NAMALWA (cell line): ENCODE data around the gene PDGFA.

ENCODE experiments used
- DNase-seq: peaks from one replicate; pipeline ENCODE4 v3.0.0-alpha.2; 2015; ENCODE audit warnings: low spot score

The PDGFA gene

DNA sequence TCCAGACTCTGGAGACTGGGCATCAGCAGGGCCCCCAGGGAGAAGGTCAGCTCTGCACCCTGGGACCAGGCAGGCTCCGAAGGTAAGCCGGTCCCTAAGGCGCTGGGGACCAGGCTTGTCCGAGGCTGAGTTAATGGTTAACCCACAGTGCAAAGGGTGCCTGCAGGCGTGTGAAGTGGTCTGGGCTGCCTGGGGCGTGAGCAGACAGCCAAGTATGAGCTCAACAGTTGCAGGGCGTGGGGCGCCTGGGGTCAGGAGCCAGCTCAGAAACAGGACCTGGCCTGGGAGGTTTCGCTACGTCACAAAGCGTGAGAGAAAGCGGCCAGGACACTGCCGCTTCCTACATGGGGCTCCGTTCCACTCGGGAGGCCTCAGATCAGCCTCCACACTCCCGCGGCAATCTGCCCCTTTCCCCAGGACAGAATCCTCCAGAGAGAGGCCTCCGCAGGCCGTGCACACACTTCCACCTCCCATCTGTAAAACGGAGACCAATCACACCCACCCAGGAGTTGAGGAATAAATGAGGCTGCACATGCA, 16.0 kb downstream of the PDGFA start:
- no peak for DNase-seq

DNA sequence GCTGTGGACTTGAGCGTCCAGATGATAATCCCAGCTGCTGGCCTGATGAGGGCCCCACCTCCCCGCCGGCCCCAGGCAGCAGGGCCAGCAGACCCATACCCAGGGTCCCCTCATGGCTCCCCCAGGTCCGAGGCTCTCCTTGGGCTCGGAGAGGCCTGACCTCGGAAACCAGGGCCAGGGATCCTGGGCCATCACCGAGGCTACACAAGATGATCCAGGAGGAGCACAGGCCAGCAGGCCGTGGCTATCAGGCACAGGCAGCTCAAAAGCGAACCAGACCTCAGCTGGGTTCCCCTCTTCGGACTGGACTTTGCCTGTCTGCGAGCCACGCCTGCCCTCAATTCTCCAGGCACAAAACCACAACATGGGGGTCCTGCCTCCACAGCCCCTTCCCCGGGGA, 17.4 kb downstream of the PDGFA start:
- no peak for DNase-seq

DNA sequence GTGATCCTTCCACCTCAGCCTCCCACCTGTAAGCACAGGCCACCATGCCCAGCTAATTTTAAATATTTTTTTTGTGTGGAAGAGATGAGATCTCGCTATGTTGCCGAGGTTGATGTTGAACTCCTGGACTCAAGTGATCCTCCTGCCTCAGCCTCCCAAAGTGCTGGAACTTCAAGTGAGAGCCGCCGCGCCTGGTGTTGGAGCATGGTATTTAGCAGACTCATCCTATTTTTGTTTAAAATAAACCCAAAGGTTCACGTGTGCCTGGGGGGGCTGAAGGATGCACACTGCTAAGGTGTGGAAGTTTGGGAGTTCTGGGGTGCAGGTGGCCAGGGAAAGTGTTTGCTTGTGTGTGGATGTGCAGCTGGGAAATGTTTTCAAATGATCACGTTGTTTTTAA, 18.1 kb downstream of the PDGFA start:
- DNase-seq, result no peak

DNA sequence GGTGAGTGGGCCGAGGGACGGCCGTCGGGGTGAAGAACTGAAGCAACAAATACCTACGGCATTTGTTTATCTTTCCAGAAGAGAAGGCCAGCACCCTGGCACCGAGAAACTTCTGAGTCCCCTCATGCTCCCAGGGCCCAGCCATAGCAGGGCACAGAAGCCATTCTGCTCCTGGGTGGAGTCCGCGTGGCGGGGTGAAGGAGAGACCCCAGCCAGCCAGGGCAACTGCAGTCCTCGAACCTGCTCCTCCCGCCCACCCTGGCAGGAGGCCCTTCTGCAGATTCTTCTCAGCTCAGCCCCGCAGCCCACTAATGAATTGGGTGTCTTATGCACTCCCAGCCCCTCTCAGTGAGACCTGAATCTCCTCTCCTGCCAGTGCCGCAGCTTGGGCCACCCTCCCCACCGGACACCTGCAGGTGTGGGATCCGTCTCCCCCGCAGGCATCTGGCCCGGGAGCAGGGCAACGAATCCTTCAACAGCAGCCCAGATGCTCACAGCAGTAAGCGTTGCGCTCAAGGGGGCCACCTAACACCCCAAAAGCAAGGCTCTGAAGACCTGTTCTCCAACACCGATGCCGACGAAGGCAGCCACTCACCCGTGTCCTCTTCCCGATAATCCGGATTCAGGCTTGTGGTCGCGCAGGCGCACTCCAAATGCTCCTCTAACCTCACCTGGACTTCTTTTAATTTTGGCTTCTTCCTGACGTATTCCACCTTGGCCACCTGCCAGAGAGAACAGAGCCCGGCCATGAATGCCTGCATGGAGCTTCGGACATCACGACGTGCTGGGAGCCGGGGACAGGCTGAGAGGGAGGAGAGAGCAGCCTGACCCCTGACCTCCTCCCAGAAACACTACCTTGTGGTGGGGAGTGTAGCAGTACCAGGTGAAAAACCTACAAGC, 18.9 kb downstream of the PDGFA start:
- no peak for DNase-seq

DNA sequence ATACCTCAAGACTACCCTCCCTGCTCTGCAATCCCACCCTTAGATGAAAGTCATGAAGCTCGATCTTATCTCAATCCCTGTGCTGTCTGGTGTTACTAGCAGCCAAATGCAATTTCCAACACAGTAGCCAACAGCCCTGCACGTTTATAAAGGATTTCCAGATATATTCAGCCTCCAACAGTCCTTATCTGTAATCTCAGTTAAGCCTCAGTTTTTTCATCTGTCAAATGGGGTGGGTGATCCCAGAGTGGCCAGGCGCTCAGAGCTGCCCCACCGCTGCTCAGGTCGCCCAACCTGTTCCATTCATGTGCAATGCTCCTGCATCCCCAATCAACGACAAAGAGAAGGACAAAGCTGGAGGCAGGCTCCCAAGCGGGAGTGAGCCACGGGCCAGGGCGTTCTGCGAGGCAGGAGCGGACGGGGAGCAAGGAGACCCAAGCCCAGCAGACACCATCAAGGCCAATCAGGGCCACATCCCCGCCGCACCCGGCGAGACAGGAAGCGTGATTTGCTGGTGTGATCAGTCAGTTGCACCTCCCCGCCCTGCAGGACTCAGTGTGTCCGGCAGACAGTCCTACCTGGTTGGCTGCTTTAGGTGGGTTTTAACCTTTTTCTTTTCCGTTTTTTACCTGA, 19.7 kb downstream of the PDGFA start:
- no peak for DNase-seq

DNA sequence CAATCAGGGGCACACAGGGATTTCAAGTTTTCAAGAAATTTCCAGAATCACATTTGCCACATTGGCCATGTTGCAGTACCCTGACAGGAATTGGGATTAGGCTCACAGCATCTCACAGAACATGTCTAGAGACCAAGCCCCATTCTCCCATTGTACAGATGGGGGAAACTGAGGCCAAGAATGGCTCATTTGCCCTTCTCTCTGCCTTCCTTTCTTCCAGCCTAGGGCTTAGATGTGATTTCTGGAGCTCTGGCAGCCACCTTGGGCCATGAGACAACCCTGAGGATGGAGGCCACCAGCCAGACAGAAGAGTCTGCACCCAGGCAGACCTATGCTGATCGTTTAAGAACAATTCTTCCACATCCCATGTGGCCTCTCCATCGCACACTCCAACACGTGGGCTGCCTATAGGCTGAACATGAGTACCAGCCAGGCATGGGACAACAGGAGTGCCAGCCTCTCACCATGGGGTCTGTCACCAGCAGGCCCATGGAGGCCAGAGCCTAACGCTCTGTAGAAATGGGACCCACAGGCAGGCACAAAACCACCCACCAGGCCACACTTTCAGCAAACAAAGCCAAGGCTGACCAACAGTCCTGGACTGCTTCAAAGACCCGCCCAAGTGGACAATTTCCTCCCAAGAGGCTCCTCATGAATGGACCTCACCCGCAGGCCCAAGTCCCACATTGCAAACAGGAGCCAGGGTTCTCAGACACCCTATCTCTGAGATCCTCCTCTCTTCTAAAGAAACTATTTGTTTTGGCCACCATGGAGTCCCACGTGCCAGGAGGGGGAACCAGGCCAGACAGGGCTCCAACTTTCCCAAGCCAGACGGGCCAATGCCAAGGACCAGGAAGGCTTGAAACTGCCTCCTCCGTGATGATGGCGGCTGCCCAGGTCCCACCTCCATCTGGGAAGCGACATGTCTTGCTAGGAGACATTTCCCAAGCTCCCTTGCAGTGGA, 20.7 kb downstream of the PDGFA start:
- no peak for DNase-seq

DNA sequence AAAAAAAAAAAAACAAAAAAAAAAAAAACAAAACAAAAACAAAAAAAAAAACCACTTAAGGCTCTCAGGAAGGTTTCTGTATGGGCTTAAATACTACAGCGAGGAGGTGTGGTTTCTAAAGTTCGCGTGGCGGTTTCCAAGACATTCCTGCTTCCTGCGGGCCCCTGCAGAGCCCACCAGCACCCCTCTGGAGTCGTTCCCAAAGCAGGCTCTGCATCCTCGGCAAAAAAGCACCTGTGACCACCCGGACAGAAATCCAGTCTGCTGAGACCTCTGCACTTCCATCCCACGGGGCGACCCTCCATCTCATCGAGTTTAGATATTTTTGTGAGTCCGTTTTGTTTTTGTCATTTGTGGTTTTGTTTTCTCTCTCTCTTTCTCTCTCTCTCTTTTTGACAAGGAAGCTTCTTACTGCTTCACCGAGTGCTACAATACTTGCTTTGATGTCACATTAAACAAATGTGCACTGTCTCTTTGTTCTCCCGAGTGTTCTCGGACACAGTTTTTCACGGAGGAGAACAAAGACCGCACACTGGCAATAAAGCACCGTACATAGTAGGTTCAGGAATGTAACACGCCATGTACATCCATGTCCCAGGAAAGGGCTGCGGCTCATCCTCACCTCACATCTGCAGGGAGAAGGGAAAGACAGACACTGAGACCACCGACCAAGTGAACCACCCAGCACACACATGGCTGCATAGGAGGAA, 21.5 kb downstream of the PDGFA start:
- no peak for DNase-seq

DNA sequence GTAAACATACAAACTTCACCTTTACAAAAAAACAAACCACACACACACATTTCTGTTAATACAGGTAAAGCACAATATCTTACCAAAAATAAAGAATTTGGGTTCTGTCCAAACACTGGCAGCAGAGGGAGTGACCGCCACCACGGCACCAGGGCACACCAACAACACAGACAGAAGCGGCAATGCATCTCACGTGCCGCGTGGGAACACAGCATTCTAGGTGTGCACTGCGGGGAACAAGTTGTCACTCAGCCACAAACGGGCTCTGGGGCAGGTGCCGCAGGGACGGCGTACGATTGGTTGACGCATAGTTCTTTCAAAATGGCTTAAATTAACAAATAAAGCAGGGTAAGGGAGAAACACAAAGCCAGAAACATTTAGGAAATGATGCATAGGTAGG, 22.3 kb downstream of the PDGFA start:
- DNase-seq, result no peak

DNA sequence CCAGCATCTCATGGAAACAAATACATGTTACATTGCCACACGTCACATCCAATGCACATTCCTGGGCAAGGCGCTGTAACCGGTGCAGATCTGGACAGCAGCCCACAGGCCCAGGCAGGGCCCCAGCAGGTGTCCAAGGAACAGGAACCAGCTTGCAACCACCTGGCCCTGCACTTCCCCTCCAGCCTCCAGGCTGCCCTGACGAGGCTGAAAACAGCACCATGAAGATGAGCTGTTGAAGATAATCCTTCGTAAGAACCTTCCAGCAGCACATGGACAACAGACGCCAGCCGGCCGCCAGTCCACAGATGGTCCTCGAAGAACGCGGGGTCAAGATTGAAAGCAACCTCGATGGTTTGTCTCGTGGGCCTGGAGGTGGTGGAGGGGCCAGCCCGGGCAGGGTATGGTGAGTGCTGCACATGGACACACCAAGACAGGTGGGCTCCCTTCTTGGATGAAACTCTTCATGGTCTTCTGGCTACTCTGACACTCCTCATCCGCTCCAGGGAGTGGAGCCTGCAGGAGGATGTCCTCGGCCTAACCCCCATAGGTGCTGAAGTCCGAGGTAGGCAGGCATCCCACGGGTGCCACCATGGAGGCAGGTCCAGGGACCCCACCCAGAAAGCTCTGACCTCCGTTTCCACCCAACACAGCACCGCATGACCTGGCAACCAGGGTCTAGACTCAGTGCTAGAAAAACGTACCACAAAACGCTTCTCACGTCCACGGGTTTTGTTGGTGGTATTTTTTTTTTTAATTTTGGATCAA, 22.9 kb downstream of the PDGFA start:
- DNase-seq, result no peak

DNA sequence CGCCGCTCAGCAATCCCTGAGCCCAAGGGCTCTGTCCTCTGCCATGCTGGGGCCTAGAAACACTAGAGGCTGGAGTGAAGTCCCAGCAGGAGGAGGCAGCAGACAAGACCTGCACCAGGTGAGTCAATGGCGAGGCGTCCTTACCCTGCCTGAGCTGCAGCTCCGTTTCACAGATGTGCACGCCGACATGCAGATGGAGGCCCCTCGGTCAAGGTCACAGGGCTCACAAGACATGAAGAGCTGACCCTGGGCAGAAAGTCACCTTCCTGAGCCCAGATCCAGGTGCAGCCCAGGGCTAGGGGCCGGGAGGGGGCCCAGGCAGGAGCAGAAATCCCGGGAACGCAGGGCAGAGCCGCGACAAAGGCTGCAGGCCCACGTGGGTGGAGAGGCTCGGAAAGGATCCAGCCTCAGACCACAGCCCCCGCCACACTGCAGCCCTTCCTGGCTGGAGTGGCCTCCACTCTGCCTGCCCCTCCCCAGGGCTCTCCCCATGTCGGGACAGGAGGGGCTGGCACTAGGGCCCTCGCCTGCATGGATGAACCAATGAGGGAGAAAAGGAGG, 23.8 kb downstream of the PDGFA start:
- no peak for DNase-seq

DNA sequence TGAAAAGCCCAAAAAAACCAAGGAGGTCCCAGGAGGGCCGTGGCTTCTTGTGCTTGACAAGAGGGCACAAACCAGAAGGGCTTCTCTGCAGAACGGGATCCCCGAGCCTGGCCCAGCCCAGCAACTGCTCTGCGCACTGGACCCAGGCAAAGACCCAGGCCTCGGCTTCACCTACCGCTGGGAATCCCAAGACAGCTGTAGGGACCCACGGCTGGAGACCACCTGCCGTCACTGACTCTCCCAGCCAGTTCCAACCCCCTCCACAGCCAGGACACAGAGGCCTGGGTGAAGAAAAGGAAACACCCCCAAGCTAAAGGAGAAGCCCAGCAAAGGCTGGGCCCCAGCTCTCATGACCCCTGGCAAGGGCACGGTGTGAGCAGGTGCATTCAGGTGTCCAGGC, 24.3 kb downstream of the PDGFA start:
- DNase-seq, result no peak

DNA sequence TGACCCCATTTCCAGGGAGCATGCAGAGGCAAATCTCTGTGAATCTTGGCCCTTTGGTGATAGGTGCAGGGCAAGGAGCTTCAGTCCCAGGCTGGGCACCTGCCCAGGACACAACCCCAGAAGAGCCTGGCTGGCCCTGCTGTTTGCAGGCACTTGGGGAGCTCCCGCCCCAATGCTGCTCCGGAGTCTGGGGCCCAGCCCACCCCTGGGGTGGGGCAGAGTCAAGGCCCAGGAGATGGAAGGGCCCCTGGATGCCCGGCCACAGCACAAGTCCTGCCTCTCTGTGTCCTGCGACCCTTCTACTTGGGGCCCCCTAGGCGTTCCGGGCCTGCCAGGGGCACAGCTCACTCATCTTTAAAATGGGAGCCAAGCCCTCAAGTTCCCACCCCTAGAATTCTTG, 24.7 kb downstream of the PDGFA start:
- DNase-seq, result no peak

DNA sequence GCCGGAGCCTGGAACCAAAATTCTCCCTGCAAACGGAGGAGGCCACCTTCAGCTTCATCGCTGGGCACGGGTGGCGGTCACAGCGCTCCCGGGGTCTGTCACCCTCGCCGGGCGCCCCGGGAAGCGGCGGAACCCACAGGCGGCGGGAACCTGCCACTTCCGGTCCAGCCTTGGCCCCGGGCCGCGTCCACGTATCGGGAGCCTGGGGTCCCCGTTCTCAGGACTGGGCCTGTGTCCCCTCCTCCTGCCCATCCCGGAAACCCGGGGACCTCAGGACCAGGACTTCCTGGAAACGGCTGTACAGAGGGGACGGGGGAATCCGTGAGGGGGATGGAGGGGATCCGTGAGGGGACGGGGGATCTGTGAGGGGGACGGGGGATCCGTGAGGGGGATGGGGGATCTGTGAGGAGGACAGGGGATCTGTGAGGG, 25.4 kb downstream of the PDGFA start:
- no peak for DNase-seq

DNA sequence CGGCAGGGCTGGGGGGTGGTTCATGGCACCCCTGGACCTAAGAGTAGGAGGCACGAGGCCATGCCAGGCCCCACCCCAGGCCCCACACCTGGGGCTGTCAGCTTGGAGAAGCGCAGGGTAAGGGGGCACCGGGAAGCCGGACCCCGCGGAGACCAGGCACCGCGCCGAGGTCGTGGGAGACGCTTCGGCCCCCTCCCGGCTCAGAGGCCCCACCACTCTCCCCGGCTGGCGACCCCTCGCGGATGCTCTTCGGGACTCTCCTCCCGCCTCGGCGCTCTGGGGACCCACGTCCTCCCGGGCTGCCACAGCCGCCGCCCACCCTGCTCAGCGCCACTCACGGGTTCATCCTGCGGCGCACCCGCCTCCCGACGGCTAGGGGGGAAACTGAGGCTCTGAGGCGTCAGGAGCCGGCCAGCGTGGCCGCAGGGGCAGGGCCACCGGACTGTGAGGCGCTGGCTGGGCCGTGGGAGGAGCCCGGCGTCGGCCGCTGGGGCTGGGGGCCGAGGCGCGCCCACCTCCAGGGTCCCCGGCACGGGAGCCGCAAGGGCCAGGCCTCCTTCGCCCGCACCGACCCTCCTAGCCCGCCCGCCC, 25.9 kb downstream of the PDGFA start:
- no peak for DNase-seq

DNA sequence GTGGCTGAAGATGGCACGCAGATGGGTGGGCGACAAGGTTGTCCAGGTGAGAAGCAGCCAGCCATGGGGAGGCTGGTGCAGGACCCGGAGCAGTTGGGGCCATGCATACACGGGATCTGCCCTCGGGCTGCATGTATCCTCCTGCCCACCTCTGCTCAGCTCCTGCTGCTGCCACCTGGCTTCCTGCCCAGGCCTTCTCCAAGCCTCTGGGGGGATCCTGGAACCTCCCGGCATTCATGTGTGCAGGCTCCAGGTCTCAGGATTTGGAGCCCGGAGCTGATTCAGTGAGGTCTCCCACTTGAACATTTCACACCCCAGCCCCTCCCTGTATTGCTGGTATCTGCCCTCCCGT, 27.0 kb downstream of the PDGFA start:
- no peak for DNase-seq

DNA sequence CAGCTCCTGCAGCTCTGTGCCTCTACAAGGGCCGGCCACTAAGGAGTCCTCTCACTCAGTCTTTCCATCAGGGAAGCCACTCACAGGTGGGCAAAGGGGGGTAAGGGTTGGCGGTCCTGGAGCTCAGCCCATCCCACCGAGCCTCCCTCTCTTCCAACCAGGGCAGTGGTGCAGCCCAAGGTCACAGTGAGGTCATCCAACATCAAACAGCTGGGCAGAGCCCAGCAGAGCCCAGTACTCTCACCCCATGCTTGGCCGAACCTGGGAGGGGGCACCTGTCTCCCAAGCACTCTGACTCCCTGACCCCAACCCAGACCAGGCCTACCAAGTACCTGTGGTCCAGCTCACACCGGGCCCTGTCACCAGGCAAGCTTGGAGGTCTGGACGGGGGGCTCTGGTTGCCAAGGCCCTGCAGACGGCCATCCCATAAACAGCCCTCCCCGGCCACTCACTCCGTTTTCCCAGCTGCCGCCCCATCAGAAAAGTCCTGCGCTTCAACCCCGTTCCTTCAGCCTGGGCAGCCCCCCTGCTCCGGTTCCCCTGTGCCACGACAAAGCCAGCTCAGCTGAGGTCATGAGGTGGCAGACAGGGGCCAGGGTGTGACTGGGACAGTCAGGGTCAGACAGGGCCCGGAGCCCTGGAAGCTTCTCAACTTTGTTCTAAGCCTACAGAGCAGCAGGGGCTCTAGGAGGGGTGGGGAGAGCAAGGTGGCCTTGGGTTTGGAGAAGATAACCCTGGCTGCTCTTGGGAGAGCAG, 27.5 kb downstream of the PDGFA start:
- no peak for DNase-seq

DNA sequence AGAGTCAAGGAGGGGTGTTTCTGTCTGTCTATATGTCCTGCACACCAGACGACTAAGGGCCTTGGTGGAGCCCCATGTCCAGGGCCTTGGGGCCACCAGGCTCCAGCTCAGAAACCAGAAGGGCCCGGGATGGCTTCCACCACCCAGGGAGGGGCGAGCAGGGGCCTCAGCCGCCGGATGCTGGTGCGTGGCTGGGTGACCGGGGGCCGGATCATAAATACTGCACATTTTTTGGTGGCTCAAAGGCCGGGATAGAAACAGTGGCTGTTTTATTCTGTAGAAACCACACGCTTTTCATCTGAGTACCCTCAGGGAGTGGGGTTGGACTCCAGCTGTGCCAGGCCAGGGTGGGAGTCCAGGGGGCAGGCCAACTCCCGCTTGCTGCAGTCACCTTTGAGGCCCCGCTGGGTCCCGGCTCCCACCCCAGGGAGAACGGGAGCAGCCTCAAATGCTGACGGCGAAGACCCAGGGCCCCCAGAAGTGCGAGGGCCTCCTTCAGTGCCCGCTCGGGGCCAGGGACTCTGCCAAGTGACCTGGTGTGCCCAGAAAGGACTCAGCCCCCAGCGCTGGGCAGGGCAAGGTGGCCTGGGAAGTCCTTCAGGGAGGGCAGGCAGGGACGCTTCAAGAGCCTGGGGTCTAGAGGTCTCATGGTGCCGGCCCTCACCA, 28.2 kb downstream of the PDGFA start:
- no peak for DNase-seq

DNA sequence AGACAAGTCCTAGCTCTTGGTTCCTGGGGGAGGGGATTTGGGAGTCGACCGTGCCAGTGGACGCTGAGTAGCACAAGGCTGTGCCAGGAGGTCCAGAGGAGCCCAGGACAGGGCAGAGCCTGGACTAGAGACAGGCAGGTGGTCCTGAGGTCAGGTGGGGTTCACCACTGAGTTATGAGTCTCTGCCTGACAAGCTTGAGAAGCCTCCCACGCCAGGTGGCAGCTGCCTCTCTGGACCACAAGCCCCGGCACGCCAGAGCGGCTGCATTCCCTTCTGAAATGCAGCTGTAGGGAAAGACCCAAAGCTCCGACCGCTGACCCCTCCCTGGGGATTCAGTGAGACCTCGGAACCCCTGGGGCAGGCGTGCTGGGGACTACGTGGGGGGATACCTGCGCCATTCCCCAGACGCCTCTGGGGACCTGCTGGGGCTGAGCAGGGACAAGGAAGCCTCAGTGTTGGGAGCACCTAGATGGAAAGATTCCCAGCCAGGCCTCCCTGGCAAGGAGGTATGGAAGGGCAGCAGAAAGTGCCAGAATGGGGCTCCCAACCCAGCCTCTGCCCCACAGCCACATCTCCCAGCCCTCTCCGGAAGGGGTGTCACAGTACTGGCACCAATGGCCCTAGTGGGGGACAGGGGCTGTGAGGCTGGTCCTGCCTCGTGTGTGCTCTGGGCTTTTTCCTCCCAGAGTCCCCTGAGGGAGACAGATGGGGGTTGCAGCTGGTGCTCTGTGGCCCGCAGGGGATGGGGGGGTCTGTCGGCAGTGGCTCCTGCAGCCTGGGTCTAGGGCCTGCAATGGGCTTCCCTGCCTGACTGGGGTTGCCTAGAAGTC, 29.0 kb downstream of the PDGFA start:
- DNase-seq, result peak; percentile 41
